HFFc6 (cell line): ENCODE results near the gene CABYR. TPM values are rescaled to one million over a fixed set of nuclear protein-coding genes. Genes with fewer than 3 reads are reported as not detected.

Experiments used
- DNase-seq: peaks from one replicate; pipeline ENCODE4 v3.0.0-alpha.2; 2018
- H3K27ac Mint-ChIP-seq: 2 replicates; pipeline ENCODE4 v1.8.0; 2020; ENCODE audit warnings: mild to moderate bottlenecking, mixed read lengths
- H3K27me3 Mint-ChIP-seq: 2 replicates; pipeline ENCODE4 v1.8.0; 2021; ENCODE audit warnings: mild to moderate bottlenecking, moderate library complexity, mixed read lengths; ENCODE audit not compliant: insufficient read depth
- H3K36me3 Mint-ChIP-seq: 2 replicates; pipeline ENCODE4 v1.8.0; 2021; ENCODE audit warnings: low read depth, mixed read lengths
- H3K4me1 Mint-ChIP-seq: 2 replicates; pipeline ENCODE4 v1.8.0; 2020; ENCODE audit warnings: low read depth, mixed read lengths
- H3K4me3 Mint-ChIP-seq: 2 replicates; pipeline ENCODE4 v1.8.0; 2020; ENCODE audit warnings: mild to moderate bottlenecking, moderate library complexity, mixed read lengths
- H3K9me3 Mint-ChIP-seq: 2 replicates; pipeline ENCODE4 v1.8.0; 2020; ENCODE audit warnings: mild to moderate bottlenecking, mixed read lengths
- CTCF ChIP-seq: fragments of 200-600 bp; sonication (generic); IDR thresholded peaks from 2 replicates; pipeline ENCODE4 v1.5.0; 2021; ENCODE audit warnings: antibody characterized with exemption, mild to moderate bottlenecking
- total RNA-seq, 6 experiments: library from RNA; stranded (reverse); fragmentation: NEBNext Ultra II Directional; extraction: Animal tissue kit (Norgen Biotek cat#: 25700); gene quantifications; 2 replicates in 1 of 6; 3 replicates in 5 of 6; pipeline ENCODE4 v1.2.3, GENCODE V29; 2021

Gene CABYR
- total RNA-seq, 6 experiments from 2014 or later = 1.2 to 3.6 (median 3.2) TPM

- no peaks in the 10 kb centered on the region for H3K9me3 Mint-ChIP-seq
- no peaks in the 10 kb centered on the region for H3K27me3 Mint-ChIP-seq
- no peak overlapping the region for H3K4me3 Mint-ChIP-seq
- H3K4me1 Mint-ChIP-seq = peaks cover 19% of the 10 kb centered on the region
- peak overlapping the region; percentile 29; the same call in 1 of the 2 replicates for H3K27ac Mint-ChIP-seq
- TF ChIP-seq CTCF = no peak
- no peaks in the 10 kb centered on the region for H3K36me3 Mint-ChIP-seq
- no peak for DNase-seq
These were observed 46.9 kb downstream of the CABYR start for GRCh38 chr18:24185805-24186204.

GRCh38 chr18:24187049-24187448 lies 48.2 kb downstream of the CABYR start:
- Mint-ChIP-seq H3K36me3 (no peaks in the 10 kb centered on the region), H3K4me3 (no peak overlapping the region), H3K9me3 (no peaks in the 10 kb centered on the region), H3K27ac (no peak overlapping the region), H3K4me1 (peaks cover 15% of the 10 kb centered on the region), H3K27me3 (no peaks in the 10 kb centered on the region)
- DNase-seq = no peak
- TF ChIP-seq CTCF = no peak

- H3K36me3 Mint-ChIP-seq = no peaks in the 10 kb centered on the region
- H3K9me3 Mint-ChIP-seq = no peaks in the 10 kb centered on the region
- no peaks in the 10 kb centered on the region; the same call in 1 of the 2 replicates for H3K27me3 Mint-ChIP-seq
- H3K4me3 Mint-ChIP-seq = no peak overlapping the region
- no peak for TF ChIP-seq CTCF
- no peak overlapping the region for H3K27ac Mint-ChIP-seq
- DNase-seq = no peak
- peaks cover 12% of the 10 kb centered on the region; the same call in 1 of the 2 replicates for H3K4me1 Mint-ChIP-seq
These were observed 48.8 kb downstream of the CABYR start for GRCh38 chr18:24187689-24188088.

DNA sequence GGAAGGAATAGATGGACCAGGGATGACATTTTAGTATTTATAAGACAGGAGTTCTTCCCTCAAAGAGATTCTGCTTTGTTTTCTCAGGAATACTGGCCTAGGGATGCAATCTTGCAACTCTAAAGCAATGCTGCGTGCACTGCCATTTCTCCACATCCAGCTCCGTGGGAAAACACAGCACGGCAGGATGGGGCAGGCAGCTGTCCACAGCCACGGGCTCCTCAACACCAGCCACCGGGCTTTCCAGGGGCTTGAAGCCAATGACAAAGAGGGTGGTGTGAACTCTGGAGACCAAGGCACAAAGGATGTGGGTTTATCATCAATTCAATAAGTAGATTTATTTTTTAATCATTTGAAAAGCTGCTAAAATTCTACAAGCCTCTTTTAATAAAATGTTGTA lies 49.3 kb downstream of the CABYR start:
- no peak for TF ChIP-seq CTCF
- no peak overlapping the region for H3K27ac Mint-ChIP-seq
- no peak for DNase-seq
- no peaks in the 10 kb centered on the region; the same call in 1 of the 2 replicates for H3K27me3 Mint-ChIP-seq
- no peaks in the 10 kb centered on the region for H3K9me3 Mint-ChIP-seq
- H3K4me3 Mint-ChIP-seq = no peak overlapping the region
- no peaks in the 10 kb centered on the region for H3K36me3 Mint-ChIP-seq
- H3K4me1 Mint-ChIP-seq = peaks cover 12% of the 10 kb centered on the region; the same call in 1 of the 2 replicates

GRCh38 chr18:24189007-24189528 lies 50.2 kb downstream of the CABYR start:
- H3K4me1 Mint-ChIP-seq = peaks cover 12% of the 10 kb centered on the region; the same call in 1 of the 2 replicates
- no peaks in the 10 kb centered on the region; the same call in 1 of the 2 replicates for H3K27me3 Mint-ChIP-seq
- peak; percentile 6 for DNase-seq
- H3K27ac Mint-ChIP-seq = no peak overlapping the region
- no peak for TF ChIP-seq CTCF
- H3K36me3 Mint-ChIP-seq = no peaks in the 10 kb centered on the region
- H3K4me3 Mint-ChIP-seq = no peak overlapping the region
- no peaks in the 10 kb centered on the region for H3K9me3 Mint-ChIP-seq
